Measurements from ENCODE around the gene ZNF613. TPM values are rescaled to one million over a fixed set of nuclear protein-coding genes. Genes with fewer than 3 reads are reported as not detected.

Gene ZNF613
- total and polyA plus RNA-seq, 2 of the 13 experiments (the other 11 are each of a cell fraction or from before 2014, with no cell fraction given) = 3.6 to 8.3 TPM

DNA sequence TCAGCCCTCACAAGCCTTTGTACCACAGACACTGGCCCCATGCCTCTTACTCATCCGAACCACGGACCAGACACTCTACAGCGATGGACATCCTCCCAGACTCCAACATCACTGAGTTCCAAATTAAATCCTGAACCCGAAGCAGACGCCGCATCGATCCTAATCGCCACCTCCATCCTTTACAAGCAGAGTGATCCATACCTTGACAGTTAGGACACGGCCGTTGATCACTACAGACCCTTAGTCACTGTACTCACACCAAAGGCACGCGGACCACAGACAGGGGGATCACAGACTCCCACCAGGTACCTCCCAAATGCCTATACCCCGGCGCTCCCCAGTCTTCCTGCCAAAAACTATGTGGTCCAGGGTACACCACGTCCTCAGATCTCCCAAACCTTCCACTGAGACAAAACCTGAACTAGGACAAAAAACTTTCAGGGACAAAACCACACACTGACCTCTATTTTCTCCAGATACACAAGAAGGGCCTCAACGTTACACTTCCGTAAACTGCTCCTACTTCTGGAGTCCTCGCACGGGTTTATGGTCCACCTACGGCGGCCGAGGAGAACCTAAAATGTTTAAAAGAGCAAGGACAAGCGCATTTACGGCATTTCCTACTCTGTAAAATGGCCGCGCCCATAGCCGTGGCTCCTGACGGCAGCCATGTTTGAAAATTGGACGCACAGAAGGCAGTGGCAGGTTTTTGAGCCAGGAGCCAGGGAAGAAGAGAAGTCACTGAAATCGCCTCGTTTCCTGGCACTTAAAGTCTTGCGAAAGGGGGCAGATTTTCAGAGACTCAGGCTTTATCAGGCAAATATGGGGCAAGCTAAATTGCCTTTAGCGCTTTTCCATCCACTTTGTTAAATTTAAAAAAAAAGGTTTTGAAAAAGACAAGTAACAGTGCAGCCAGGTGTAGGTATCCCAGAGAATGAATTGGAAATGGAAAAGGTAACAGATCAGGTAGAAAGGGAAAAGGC is 59.3 kb downstream of the ZNF613 start, which contains the start of gene ZNF350 (continued):
- TF ChIP-seq MXD4 (CRISPR knock-in tag; IDR thresholded peaks at IDR 0.05) (peak; percentile 51; the same call in 1 of the 2 replicates), CBX5 (CRISPR knock-in tag; IDR thresholded peaks at IDR 0.05; ENCODE audit: borderline replicate concordance) (peak; percentile 87; the same call in 1 of the 2 replicates), PPARG (CRISPR knock-in tag; conservative IDR thresholded peaks at IDR 0.05) (peak; percentile 76), ATF7-NPFF (CRISPR knock-in tag; IDR thresholded peaks at IDR 0.05; ENCODE audit: low read depth) (no peak), RFXANK (CRISPR knock-in tag; IDR thresholded peaks at IDR 0.05) (peak; percentile 75; the same call in 1 of the 2 replicates), ZNF564 (CRISPR knock-in tag; IDR thresholded peaks at IDR 0.05) (no peak), HDAC6 (IDR thresholded peaks at IDR 0.05; ENCODE audit: low read depth, low read length) (no peak), MXD1 (CRISPR knock-in tag; IDR thresholded peaks at IDR 0.05) (no peak), ZSCAN29 (CRISPR knock-in tag; conservative IDR thresholded peaks at IDR 0.05) (no peak), SRF (IDR thresholded peaks at IDR 0.05; ENCODE audit: low read depth, low read length) (peak; percentile 71), GATAD2A (CRISPR knock-in tag; IDR thresholded peaks at IDR 0.05) (peak; percentile 71), HMG20A (CRISPR knock-in tag; IDR thresholded peaks at IDR 0.05; ENCODE audit: borderline replicate concordance) (peak; percentile 48; the same call in 1 of the 2 replicates), ZNF883 (CRISPR knock-in tag; IDR thresholded peaks at IDR 0.05; ENCODE audit: not compliant biosample characterization) (peak; percentile 47), TEAD3 (CRISPR knock-in tag; optimal IDR thresholded peaks at IDR 0.05; ENCODE audit: borderline replicate concordance) (peak; percentile 63), ZNF788 (CRISPR knock-in tag; IDR thresholded peaks at IDR 0.05; ENCODE audit: borderline replicate concordance) (peak; percentile 72; the same call in 1 of the 2 replicates), POLR2AphosphoS5 (IDR thresholded peaks at IDR 0.05; ENCODE audit: low read depth, low read length) (peak; percentile 78), ZFP90 (CRISPR knock-in tag; IDR thresholded peaks at IDR 0.05; ENCODE audit: borderline replicate concordance) (0 out of 2 replicates have a peak, but pooled peaks have one; percentile 27), CREB1 (IDR thresholded peaks at IDR 0.05) (no peak), CREB1 (CRISPR knock-in tag; IDR thresholded peaks at IDR 0.05) (peak; percentile 82), POLR2A (IDR thresholded peaks at IDR 0.05; ENCODE audit: insufficient read depth in 1 of 2, low read depth in 2 of 2, low read length in 2 of 2) (peak; percentile 53 to 72; a peak in 3 of 4 replicates), EHMT2 (IDR thresholded peaks at IDR 0.05; ENCODE audit: borderline replicate concordance, low read depth, low read length) (peak; percentile 81; the same call in 1 of the 2 replicates), CENPBD1 (CRISPR knock-in tag; IDR thresholded peaks at IDR 0.05; ENCODE audit: borderline replicate concordance, low read depth) (no peak), FOXK1 (CRISPR knock-in tag; IDR thresholded peaks at IDR 0.05; ENCODE audit: borderline replicate concordance, low read depth) (peak; percentile 98)
- TF ChIP-seq, protein P1, sequence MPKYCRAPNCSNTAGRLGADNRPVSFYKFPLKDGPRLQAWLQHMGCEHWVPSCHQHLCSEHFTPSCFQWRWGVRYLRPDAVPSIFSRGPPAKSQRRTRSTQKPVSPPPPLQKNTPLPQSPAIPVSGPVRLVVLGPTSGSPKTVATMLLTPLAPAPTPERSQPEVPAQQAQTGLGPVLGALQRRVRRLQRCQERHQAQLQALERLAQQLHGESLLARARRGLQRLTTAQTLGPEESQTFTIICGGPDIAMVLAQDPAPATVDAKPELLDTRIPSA (CRISPR knock-in tag; IDR thresholded peaks at IDR 0.05; ENCODE audit: borderline replicate concordance) = no peak
- TF ChIP-seq, protein P2, sequence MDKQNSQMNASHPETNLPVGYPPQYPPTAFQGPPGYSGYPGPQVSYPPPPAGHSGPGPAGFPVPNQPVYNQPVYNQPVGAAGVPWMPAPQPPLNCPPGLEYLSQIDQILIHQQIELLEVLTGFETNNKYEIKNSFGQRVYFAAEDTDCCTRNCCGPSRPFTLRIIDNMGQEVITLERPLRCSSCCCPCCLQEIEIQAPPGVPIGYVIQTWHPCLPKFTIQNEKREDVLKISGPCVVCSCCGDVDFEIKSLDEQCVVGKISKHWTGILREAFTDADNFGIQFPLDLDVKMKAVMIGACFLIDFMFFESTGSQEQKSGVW (CRISPR knock-in tag; IDR thresholded peaks at IDR 0.05; ENCODE audit: borderline replicate concordance) = no peak
- TF ChIP-seq, protein P3, sequence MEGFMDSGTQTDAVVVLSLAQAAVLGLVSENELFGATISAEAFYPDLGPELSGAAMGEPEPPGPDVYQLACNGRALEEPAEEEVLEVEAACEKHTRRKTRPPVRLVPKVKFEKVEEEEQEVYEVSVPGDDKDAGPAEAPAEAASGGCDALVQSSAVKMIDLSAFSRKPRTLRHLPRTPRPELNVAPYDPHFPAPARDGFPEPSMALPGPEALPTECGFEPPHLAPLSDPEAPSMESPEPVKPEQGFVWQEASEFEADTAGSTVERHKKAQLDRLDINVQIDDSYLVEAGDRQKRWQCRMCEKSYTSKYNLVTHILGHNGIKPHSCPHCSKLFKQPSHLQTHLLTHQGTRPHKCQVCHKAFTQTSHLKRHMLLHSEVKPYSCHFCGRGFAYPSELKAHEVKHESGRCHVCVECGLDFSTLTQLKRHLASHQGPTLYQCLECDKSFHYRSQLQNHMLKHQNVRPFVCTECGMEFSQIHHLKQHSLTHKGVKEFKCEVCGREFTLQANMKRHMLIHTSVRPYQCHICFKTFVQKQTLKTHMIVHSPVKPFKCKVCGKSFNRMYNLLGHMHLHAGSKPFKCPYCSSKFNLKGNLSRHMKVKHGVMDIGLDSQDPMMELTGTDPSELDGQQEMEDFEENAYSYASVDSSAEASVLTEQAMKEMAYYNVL (CRISPR knock-in tag; IDR thresholded peaks at IDR 0.05; ENCODE audit: borderline replicate concordance) = no peak
